HCT116 (cell line): ENCODE measurements around the gene RAB42. TPM values are rescaled to one million over a fixed set of nuclear protein-coding genes. Genes with fewer than 3 reads are reported as not detected.

Experiments used
- ATAC-seq: fragments of 200-7000 bp; cut with Tn5 transposase; 2 replicates; pipeline ENCODE4 v1.9.1; 2020; ENCODE audit warnings: mild to moderate bottlenecking, moderate library complexity
- BruUV-seq: library from RNA; stranded (reverse); fragments of 400-500 nt; replicated peaks from 2 replicates; lab custom pipeline; 2021; lab: Mats Ljungman, UMichigan
- CTCF ChIA-PET: fragments of 300-600 bp; sonication (Branson Sonifier 250); formaldehyde crosslinking; loops from one replicate; lab custom pipeline; 2021; ENCODE audit warnings: antibody characterized with exemption; lab: Charles Lee
- POLR2A ChIA-PET: fragments of 300-600, 350-600 bp; sonication (Branson Sonifier 250); formaldehyde crosslinking; loops from one replicate; lab custom pipeline; 2021; ENCODE audit warnings: antibody characterized with exemption; lab: Charles Lee
- RAD21 ChIA-PET, 2 experiments: fragments of 300-600 bp; sonication (Branson Sonifier 250); formaldehyde crosslinking; loops; one replicate each; lab custom pipeline; 2023; ENCODE audit warnings: low total read pairs in 2 of 2; ENCODE audit not compliant: uncharacterized antibody in 2 of 2, unreplicated experiment in 2 of 2, low non-redundant PET in 1 of 2; lab: Charles Lee
- DNase-seq: peaks from one replicate; pipeline ENCODE4 v3.0.0-alpha.2; 2010; ENCODE audit warnings: low read depth, low spot score
- H2AFZ ChIP-seq: fragments of 200-600 bp; shearing (Covaris generic), sonication (generic); 2 replicates; pipeline ENCODE4 v1.6.1; 2017; ENCODE audit warnings: low read depth, mixed run types, mixed read lengths, antibody characterized with exemption, low read length; ENCODE audit not compliant: poor library complexity, severe bottlenecking
- H3K27ac ChIP-seq: 2 replicates; pipeline ENCODE4 v1.5.1; 2012; ENCODE audit warnings: low read depth, low read length
- H3K27me3 ChIP-seq: fragments of 200-600 bp; sonication (generic); 2 replicates; pipeline ENCODE4 v1.6.1; 2016; ENCODE audit warnings: mixed run types, low read length, mixed read lengths; ENCODE audit not compliant: insufficient read depth
- H3K36me3 ChIP-seq, 2 experiments: fragments of 200-500 bp in 1 of 2; fragments of 200-600 bp in 1 of 2; sonication (Bioruptor generic) in 1 of 2; sonication (generic) in 1 of 2; 2 replicates each; pipeline versions ENCODE4 v1.5.1 to v1.6.1; 2014 to 2016; ENCODE audit warnings: low read length in 2 of 2, inconsistent platforms in 1 of 2, mixed read lengths in 1 of 2, mixed run types in 1 of 2; ENCODE audit not compliant: insufficient read depth in 2 of 2, control insufficient read depth in 1 of 2
- H3K4me1 ChIP-seq, 2 experiments: fragments of 200-600 bp in 1 of 2; sonication (generic) in 1 of 2; 2 replicates each; pipeline versions ENCODE4 v1.5.1 to v1.6.1; 2012 to 2017; ENCODE audit warnings: low read length in 2 of 2, inconsistent platforms in 1 of 2, mild to moderate bottlenecking in 1 of 2, mixed read lengths in 1 of 2, mixed run types in 1 of 2, moderate library complexity in 1 of 2; ENCODE audit not compliant: insufficient read depth in 2 of 2, control insufficient read depth in 1 of 2
- H3K4me2 ChIP-seq: fragments of 200-600 bp; sonication (generic); 2 replicates; pipeline ENCODE4 v1.6.1; 2017; ENCODE audit warnings: mixed run types, low read length, mixed read lengths
- H3K4me3 ChIP-seq, 2 experiments: fragments of 200-600 bp in 1 of 2; sonication (generic) in 1 of 2; replicated peaks in 1 of 2; 2 replicates each; pipeline ENCODE4 v1.5.1; 2011 to 2016; ENCODE audit warnings: low read length in 2 of 2, control low read depth in 1 of 2, low read depth in 1 of 2, mild to moderate bottlenecking in 1 of 2, mixed read lengths in 1 of 2, mixed run types in 1 of 2
- H3K79me2 ChIP-seq: fragments of 200-600 bp; sonication (generic); 2 replicates; pipeline ENCODE4 v1.6.1; 2017; ENCODE audit warnings: mild to moderate bottlenecking, mixed run types, low read length, moderate library complexity, mixed read lengths; ENCODE audit not compliant: insufficient read depth
- H3K9ac ChIP-seq: fragments of 200-600 bp; sonication (generic); 2 replicates; pipeline ENCODE4 v1.6.1; 2016; ENCODE audit warnings: low read length, mixed read lengths
- H3K9me2 ChIP-seq: fragments of 200-600 bp; sonication (generic), shearing (Covaris generic); 2 replicates; pipeline ENCODE4 v1.6.1; 2017; ENCODE audit warnings: mixed run types, mild to moderate bottlenecking, moderate library complexity; ENCODE audit not compliant: insufficient read depth
- H3K9me3 ChIP-seq, 2 experiments: fragments of 200-500 bp in 1 of 2; fragments of 200-600 bp in 1 of 2; sonication (Bioruptor generic) in 1 of 2; sonication (generic) in 1 of 2; 2 replicates each; pipeline ENCODE4 v1.6.1; 2014 to 2017; ENCODE audit warnings: low read length in 2 of 2, mixed read lengths in 2 of 2, inconsistent platforms in 1 of 2, low read depth in 1 of 2, mild to moderate bottlenecking in 1 of 2, mixed run types in 1 of 2, moderate library complexity in 1 of 2; ENCODE audit not compliant: control insufficient read depth in 1 of 2, insufficient read depth in 1 of 2
- H4K20me1 ChIP-seq: fragments of 200-600 bp; sonication (generic), shearing (Covaris generic); 2 replicates; pipeline ENCODE4 v1.6.1; 2017; ENCODE audit warnings: mixed run types, mild to moderate bottlenecking, moderate library complexity; ENCODE audit not compliant: insufficient read depth
- CBX3 ChIP-seq: IDR thresholded peaks from 2 replicates; pipeline ENCODE4 v1.6.1; 2012; ENCODE audit warnings: low read depth
- CEBPB ChIP-seq: IDR thresholded peaks from 2 replicates; pipeline ENCODE4 v1.6.1; 2012; ENCODE audit warnings: low read depth
- EZH2phosphoT487 ChIP-seq: fragments of 200-600 bp; IDR thresholded peaks from 2 replicates; pipeline ENCODE4 v1.6.1; 2018; ENCODE audit warnings: antibody characterized with exemption, borderline replicate concordance
- FOSL1 ChIP-seq: IDR thresholded peaks from 2 replicates; pipeline ENCODE4 v1.6.1; 2012; ENCODE audit warnings: low read depth
- JUND ChIP-seq: IDR thresholded peaks from 2 replicates; pipeline ENCODE4 v1.6.1; 2012
- POLR2A ChIP-seq: IDR thresholded peaks from 2 replicates; pipeline ENCODE4 v1.7.0; 2011; ENCODE audit warnings: borderline replicate concordance; ENCODE audit not compliant: insufficient read depth, insufficient read length; ENCODE audit errors: extremely low read depth
- POLR2AphosphoS5 ChIP-seq: IDR thresholded peaks from 2 replicates; pipeline ENCODE4 v1.6.1; 2011; ENCODE audit warnings: mild to moderate bottlenecking, low read depth, low read length, moderate library complexity
- TCF7L2 ChIP-seq: IDR thresholded peaks from 2 replicates; pipeline ENCODE4 v1.7.0; 2011; ENCODE audit warnings: borderline replicate concordance, inconsistent platforms; ENCODE audit not compliant: insufficient read depth, insufficient read length; ENCODE audit errors: extremely low read depth
- YY1 ChIP-seq: IDR thresholded peaks from 2 replicates; pipeline ENCODE4 v1.6.1; 2011; ENCODE audit warnings: low read length, low read depth, moderate library complexity, mild to moderate bottlenecking; ENCODE audit not compliant: insufficient replicate concordance; ENCODE audit errors: extremely low read depth
- ZFX ChIP-seq: fragments of 450-650 bp; IDR thresholded peaks from 2 replicates; pipeline ENCODE4 v1.6.1; 2017
- ZNF274 ChIP-seq: fragments of 200-500 bp; sonication (Bioruptor generic); IDR thresholded peaks from 2 replicates; pipeline ENCODE4 v1.6.1; 2014; ENCODE audit warnings: mild to moderate bottlenecking, low read depth, low read length, inconsistent platforms
- intact Hi-C: fragments of 100-400 bp; cut with micrococcal nuclease; formaldehyde crosslinking; loops from 2 replicates; pipeline ENCODE4 v1.10.0; 2022
- total RNA-seq: library from RNA; stranded (reverse); gene quantifications from one replicate; pipeline ENCODE4 v1.2.1, GENCODE V29; 2021; ENCODE audit not compliant: unreplicated experiment
- TF ChIP-seq, protein P1 (sequence below): IDR thresholded peaks from 2 replicates; pipeline ENCODE4 v1.6.1; 2012; ENCODE audit warnings: low read depth
- TF ChIP-seq, protein P2 (sequence below), 3 experiments: fragments of 200-600 bp in 1 of 3; sonication (generic) in 1 of 3; IDR thresholded peaks in 2 of 3; conservative IDR thresholded peaks in 1 of 3; 2 replicates each; pipeline ENCODE4 v1.5.1; 2012 to 2017; ENCODE audit warnings: low read depth in 2 of 3, low read length in 2 of 3, antibody characterized with exemption in 1 of 3, borderline replicate concordance in 1 of 3, control low read depth in 1 of 3, mild to moderate bottlenecking in 1 of 3, mixed read lengths in 1 of 3, mixed run types in 1 of 3, moderate library complexity in 1 of 3; ENCODE audit not compliant: insufficient read depth in 1 of 3
- TF ChIP-seq, protein P3 (sequence below): IDR thresholded peaks from 2 replicates; pipeline ENCODE4 v1.6.1; 2012
- TF ChIP-seq, protein P4 (sequence below): IDR thresholded peaks from 2 replicates; pipeline ENCODE4 v1.6.1; 2012
- TF ChIP-seq, protein P5 (sequence below): IDR thresholded peaks from 2 replicates; pipeline ENCODE4 v1.6.1; 2011; ENCODE audit warnings: mild to moderate bottlenecking, low read length, moderate library complexity; ENCODE audit not compliant: insufficient replicate concordance; ENCODE audit errors: extremely low read depth

The RAB42 gene
- total RNA-seq, 1 experiment from 2014 or later: not detected

DNA sequence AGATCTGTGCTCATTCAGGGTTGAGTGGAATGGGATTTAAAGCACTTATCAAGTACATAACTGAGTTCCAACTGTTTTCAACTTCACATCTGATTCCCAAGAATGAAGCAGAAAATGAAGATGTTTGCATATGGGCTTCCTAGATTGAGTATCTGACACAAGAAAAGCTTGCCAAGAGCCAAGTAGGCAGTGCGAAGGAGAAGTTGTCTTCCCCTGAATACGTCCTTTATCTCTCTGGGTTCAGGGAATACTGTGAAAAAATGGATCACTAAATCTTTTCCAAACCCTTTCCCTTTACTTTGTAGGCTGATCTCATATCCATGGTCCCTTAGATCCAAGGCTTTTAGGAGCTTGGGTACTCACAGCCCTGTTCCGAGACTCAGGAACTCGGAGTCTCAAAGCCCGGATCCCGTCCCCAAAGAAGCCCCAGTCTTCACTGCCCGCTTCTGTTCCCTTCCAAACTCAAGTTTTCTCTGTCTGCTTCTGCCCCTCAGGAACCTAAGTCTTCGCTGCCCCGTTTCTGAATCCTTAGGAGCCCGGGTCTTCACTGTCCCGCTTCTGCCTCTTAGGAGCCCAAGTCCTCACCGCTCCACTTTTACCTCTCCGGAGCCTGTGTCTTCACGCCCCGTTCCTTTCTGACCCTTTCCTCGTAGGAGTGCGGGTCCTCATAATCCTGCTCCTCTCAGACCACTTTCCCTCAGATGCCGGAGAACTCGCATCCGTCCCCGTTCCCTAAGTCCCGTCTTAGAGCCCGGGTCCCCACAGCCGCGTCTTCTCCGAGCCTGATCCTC, 50.2 kb downstream of the RAB42 start:
- POLR2A ChIA-PET: interaction anchor here (0.9 to 1.5 kb wide), 8 partner anchors 14 to 243 kb away, joined by 3 to 9 read pairs (median 6); partner anchors contain the start of genes GMEB1 and YTHDF2
- no peaks in the 10 kb centered on the region for H3K9me3 ChIP-seq

More for the DNA sequence above, 50.2 kb downstream of the RAB42 start:
- RAD21 ChIA-PET: interaction anchor here in 1 of 2 experiments (1.0 kb wide), 1 partner anchor 235 kb away, joined by 6 read pairs; no protein-coding TSS in a partner anchor
- CTCF ChIA-PET: interaction anchor here (0.9 to 1.0 kb wide), 3 partner anchors 95 to 235 kb away, joined by 3 to 9 read pairs (median 4); partner anchors contain the start of gene YTHDF2
- Histone ChIP-seq H3K4me2 (peak overlapping the region; percentile 78), H3K27me3 (no peaks in the 10 kb centered on the region), H3K4me3 (peak overlapping the region; percentile 70 to 95), H3K4me1 (peaks cover 18 to 35% of the 10 kb centered on the region in 2 experiments; a peak in 3 of 4 replicates), H3K36me3 (no peaks in the 10 kb centered on the region; a peak in 1 of 4 replicates), H2AFZ (no peak overlapping the region), H3K9ac (peak overlapping the region; percentile 95), H4K20me1 (no peaks in the 10 kb centered on the region), H3K27ac (peak overlapping the region; percentile 97), H3K79me2 (peaks cover 36% of the 10 kb centered on the region), H3K9me2 (no peaks in the 10 kb centered on the region)
- intact Hi-C loops: no loop called here
- DNase-seq (no peak), ATAC-seq (peak; percentile 41)
- TSS peak; percentile 73 for BruUV-seq
- TF ChIP-seq CEBPB (no peak), ZNF274 (no peak), EZH2phosphoT487 (no peak), POLR2AphosphoS5 (no peak), POLR2A (no peak), TCF7L2 (no peak), CBX3 (no peak), ZFX (no peak), YY1 (no peak), FOSL1 (no peak), JUND (no peak)
- TF ChIP-seq, protein P1, sequence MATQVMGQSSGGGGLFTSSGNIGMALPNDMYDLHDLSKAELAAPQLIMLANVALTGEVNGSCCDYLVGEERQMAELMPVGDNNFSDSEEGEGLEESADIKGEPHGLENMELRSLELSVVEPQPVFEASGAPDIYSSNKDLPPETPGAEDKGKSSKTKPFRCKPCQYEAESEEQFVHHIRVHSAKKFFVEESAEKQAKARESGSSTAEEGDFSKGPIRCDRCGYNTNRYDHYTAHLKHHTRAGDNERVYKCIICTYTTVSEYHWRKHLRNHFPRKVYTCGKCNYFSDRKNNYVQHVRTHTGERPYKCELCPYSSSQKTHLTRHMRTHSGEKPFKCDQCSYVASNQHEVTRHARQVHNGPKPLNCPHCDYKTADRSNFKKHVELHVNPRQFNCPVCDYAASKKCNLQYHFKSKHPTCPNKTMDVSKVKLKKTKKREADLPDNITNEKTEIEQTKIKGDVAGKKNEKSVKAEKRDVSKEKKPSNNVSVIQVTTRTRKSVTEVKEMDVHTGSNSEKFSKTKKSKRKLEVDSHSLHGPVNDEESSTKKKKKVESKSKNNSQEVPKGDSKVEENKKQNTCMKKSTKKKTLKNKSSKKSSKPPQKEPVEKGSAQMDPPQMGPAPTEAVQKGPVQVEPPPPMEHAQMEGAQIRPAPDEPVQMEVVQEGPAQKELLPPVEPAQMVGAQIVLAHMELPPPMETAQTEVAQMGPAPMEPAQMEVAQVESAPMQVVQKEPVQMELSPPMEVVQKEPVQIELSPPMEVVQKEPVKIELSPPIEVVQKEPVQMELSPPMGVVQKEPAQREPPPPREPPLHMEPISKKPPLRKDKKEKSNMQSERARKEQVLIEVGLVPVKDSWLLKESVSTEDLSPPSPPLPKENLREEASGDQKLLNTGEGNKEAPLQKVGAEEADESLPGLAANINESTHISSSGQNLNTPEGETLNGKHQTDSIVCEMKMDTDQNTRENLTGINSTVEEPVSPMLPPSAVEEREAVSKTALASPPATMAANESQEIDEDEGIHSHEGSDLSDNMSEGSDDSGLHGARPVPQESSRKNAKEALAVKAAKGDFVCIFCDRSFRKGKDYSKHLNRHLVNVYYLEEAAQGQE: no peak
- TF ChIP-seq, protein P2, sequence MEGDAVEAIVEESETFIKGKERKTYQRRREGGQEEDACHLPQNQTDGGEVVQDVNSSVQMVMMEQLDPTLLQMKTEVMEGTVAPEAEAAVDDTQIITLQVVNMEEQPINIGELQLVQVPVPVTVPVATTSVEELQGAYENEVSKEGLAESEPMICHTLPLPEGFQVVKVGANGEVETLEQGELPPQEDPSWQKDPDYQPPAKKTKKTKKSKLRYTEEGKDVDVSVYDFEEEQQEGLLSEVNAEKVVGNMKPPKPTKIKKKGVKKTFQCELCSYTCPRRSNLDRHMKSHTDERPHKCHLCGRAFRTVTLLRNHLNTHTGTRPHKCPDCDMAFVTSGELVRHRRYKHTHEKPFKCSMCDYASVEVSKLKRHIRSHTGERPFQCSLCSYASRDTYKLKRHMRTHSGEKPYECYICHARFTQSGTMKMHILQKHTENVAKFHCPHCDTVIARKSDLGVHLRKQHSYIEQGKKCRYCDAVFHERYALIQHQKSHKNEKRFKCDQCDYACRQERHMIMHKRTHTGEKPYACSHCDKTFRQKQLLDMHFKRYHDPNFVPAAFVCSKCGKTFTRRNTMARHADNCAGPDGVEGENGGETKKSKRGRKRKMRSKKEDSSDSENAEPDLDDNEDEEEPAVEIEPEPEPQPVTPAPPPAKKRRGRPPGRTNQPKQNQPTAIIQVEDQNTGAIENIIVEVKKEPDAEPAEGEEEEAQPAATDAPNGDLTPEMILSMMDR (IDR thresholded peaks at IDR 0.05 in 2 of 3, conservative IDR thresholded peaks at IDR 0.05 in 1 of 3; ENCODE audit: borderline replicate concordance in 1 of 3, insufficient read depth in 1 of 3, low read depth in 2 of 3, low read length in 2 of 3): no peak
- TF ChIP-seq, protein P3, sequence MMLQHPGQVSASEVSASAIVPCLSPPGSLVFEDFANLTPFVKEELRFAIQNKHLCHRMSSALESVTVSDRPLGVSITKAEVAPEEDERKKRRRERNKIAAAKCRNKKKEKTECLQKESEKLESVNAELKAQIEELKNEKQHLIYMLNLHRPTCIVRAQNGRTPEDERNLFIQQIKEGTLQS: no peak
- TF ChIP-seq, protein P4, sequence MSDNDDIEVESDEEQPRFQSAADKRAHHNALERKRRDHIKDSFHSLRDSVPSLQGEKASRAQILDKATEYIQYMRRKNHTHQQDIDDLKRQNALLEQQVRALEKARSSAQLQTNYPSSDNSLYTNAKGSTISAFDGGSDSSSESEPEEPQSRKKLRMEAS: no peak
- TF ChIP-seq, protein P5, sequence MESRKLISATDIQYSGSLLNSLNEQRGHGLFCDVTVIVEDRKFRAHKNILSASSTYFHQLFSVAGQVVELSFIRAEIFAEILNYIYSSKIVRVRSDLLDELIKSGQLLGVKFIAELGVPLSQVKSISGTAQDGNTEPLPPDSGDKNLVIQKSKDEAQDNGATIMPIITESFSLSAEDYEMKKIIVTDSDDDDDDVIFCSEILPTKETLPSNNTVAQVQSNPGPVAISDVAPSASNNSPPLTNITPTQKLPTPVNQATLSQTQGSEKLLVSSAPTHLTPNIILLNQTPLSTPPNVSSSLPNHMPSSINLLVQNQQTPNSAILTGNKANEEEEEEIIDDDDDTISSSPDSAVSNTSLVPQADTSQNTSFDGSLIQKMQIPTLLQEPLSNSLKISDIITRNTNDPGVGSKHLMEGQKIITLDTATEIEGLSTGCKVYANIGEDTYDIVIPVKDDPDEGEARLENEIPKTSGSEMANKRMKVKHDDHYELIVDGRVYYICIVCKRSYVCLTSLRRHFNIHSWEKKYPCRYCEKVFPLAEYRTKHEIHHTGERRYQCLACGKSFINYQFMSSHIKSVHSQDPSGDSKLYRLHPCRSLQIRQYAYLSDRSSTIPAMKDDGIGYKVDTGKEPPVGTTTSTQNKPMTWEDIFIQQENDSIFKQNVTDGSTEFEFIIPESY: no peak
